Suppressor macrophage treated with lipopolysaccharide for 1 hour (primary cell): ENCODE data around the gene COL5A1.
A peak's percentile ranks its signal among the peaks of the same experiment; 100 is the strongest.

Source experiments
- DNase-seq, 3 donors: peaks; one replicate each; pipeline ENCODE4 v3.0.0-alpha.2; 2020 to 2022

The COL5A1 gene

GRCh38 chr9:134641173-134641989, at the start of gene COL5A1:
Gene COL5A1 (plus strand): TSS chr9:134641803. CDS start chr9:134642188, 385 bp downstream.
- DNase-seq = peak in 2 of 3 donors; percentile 19 to 58

DNA sequence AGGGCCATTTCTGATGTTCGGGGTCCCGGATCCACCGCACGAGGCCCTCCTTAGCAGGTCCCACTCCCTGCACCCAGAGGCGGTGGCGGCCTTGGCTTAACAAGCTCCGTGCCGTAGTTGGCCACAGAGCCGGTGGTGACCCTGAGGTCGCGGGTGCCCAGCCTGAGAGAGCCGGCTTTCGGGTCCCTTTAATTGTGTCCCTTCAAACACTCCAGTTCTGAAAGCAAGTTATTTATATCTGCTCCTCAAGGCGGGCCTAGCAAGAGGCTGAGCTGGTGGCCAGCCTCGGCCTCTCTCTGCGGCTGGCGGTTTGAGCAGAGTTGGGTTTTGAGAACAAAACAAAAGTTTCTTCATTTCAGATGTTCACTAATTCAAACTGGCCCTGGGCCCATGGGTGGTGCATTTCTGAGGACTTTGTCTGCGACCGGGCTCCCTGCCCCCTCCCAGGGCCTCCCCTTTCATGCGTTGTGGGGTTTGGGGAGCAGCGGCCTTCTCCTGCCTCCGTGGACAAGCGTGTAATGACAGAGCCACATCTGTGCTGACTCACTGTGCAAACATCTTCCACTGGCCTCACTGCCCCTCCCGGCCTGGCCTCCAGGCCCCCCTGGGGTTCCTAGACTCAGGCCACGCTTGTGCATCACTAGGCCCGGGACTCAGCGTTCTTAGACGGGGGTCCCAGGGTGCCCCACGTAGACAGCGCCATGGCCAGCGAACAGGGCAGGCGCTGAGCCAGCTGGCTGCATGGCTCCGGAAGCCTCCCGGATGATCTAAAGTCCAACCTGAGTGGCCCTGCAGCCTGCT, 49.4 kb upstream of the COL5A1 start:
- no peak for DNase-seq

GRCh38 chr9:134592819-134593200, 48.8 kb upstream of the COL5A1 start:
- no peak for DNase-seq

DNA sequence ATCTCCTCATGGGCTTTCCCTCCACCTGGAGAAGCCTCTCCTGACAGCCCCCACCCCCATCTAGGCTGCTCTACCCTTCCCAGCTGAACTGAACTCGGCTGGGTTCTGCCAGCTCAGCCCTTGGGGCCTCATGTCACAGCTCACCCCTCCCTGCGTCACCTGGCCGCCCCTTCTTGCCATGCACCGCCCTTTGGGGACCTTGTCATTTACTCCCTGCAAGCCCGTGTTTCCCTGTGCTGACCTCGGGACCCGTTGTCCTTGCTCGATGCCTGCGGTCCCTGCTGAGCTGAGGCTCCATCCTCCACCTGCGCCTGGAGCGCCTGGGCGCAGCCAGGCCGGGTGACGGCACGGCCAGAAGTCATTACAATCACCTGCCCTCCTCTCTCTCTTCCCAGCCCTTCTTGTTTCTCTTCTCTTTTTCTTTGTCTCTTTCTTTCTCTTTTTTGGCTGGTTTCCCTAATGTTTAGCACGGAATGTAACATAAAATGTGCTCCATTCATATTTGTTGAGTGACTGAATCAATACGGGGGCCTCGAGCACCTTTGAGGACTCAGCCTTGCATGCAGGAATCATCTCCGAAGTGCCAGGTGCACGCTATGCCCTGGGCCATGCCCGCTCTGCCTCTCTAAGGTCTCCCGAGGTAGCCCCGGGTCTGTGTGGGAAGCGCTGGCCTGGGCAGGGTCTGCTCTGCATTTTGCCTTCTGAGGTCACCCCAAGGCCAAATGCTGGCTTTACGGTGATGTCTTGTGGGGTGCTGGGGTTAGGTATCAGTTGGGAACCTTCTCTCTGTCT, 48.1 kb upstream of the COL5A1 start:
- no peak for DNase-seq

DNA sequence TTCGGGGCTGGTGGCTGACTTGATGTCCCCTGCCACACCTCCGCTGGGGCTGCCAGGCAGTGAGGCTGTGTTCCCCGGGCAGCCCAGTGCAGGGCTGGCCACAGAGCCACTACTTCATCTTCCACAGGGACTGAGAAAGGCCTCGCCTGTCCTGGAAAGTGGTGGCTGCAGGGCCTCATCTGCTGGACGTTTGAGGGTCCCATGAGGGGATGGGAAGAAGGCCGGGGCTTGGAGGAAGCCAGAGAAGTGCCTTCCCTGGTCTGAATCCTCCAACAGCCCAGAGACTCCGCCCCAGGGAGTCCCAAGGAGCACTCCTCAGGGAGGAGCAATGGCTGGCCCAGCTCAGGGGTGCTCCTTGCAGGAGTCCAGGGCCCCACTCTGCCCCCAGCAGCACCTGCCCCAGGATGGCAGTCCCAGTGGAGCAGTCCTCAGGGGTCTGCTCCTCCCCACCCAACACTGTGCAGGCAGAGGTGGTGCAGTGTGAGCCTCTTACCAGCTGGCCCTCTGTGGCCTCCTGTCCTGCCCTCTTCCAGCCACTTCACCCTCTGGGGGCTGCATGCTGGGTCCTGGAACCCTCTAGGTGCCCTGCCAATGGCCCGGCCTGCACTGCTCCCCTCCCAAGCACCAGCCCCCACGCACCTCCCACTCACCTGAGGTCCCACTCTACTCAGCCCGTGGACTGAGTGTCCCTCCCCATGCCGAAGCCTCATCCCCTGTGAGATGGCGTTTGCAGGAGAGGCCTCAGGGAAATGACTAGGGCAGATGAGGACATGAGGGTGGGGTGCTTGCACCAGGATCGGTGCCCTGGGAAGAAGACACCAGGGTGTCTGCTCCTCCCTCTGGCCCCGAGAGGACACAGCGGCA, 47.3 kb upstream of the COL5A1 start:
- no peak for DNase-seq

DNA sequence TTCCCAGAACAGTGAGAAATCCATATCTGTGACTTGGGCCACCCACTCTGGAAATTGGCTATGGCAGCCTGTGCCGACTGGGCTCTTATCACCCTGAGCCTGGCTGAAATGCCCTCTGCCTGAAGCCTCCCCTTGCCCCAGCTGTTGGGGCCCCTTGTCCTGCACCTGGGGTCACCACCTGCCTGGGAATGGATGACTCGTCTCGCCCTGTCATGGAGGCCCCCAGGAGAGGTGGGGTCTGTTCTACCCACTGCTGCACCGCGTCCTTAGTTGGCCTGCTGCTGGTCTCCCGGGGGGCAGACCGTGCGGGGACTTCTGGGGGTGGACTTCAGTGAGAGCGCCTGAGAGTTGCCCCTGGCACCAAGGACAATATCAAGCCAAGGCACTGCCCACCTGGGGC, 46.6 kb upstream of the COL5A1 start:
- DNase-seq = no peak

GRCh38 chr9:134597041-134597913, 44.3 kb upstream of the COL5A1 start:
- DNase-seq = no peak

DNA sequence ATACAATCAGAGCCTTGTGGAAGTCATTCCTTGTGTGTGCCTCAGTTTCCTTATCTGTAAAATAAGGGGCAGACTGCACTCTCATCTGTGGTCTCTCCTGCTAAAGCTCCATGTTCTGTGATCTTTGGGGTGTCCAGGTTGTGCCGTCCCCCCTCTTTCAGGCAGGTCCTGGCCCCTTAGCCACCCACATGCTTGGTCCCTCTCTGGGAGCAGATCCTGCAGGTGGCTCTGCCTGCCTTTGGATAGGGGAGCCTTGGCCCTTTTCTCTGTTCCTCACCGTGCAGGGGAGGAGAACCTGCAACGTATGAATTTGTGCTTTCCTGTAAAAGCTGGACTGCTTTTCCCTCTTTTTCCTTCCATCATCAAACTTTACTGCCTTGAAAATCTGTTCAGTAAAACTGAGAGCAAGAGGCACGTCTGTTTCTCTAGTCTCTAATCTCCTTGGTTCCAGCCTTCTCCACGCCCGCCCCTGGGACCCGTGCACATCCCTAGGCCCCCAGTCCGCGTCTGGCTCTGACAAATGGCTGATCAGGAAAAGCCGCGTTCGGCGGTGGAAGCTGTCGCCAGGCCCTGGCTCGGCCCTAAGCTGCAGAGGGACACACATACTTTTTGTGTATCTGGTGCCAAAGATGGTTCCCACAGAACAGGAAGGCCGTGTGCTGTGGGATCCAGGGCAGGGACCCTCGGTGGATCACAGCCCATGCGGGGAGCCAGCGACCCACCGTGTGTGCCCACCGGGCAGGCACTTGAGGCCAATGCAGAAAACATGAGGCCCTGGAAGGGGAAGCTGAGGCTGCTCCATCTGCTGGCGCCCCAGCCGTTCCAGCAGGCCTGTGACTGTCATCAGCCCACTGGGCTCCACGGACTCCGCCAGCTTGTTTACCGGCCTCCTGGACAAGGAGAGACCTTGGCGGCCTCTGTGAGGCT, 43.4 kb upstream of the COL5A1 start:
- DNase-seq = no peak

DNA sequence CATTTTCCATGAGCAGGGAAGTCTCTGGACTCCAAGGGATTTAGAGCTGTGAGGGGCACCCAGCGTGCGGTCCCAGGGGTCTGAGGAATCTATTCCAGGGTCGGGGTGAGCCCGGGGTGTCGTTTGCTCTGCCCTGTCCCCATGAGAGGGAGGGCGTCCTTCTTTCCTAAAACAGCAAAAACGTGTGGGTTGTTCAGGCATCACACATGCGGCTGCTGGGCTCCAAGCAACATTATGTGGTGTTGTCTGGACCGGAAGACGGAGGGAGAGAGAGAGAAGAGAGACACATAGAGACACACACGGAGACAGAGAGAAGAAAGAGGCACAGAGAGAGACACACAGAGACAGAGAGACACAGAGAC, 42.7 kb upstream of the COL5A1 start:
- DNase-seq = no peak

- DNase-seq = no peak
Measured at GRCh38 chr9:134600371-134600770, 41.2 kb upstream of the COL5A1 start.

DNA sequence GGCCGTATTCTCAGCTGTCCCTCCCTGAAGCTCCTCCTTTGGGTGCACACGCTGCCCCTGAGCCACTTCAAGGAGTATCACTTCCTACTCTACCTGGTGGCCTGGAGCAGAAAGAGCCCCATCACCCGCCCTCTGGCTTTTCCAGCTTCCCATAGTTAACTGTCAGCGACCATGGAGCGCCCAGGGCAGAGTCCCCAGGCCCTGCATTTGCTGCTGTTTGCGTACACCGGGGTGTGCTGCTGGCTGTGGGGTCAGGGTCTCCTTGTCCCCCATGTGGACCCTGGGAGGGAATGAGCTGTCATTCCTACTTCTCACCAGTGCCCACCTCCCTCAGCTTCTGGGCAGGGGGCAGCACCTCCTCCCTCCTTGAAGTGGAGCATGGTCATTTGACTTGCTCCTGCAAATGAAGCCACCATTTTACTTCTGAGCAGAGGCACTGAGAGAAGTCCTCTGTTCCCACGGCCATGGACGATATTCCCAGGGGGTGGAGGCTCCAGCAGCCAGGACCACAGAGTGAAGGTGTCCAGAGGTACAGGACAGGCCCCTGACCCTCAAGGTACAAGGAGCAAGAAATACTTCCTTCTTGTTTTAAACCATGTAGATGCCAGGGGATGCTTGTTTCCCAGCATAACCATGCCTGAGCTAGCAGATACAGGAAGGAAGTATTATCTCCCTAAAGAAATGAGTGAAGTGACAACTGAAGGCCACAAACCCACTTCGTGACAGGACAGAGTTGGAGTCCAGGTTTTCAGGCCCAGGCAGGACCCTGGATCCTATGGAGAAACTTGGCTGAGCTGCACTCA, 40.6 kb upstream of the COL5A1 start:
- no peak for DNase-seq

DNA sequence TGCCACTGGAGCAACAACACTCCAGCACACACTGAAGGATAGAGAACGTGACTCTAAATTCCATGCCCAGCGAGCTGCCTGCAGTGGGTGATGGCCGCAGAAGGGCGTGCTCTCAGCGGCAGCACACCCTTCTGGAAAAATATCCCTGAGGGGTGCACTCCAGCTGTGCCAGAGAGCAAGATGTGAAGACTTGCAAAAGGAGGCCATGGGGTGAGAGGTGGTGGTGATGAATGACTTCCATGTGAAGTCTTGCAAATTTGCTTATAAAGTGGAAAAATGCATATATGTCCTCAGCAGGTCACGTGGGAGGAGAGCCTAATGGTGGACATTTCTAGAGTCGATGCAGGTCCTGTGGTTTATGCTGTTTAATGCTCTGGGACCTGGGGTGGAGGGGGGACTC, 39.8 kb upstream of the COL5A1 start:
- DNase-seq = no peak

- no peak for DNase-seq
Measured at GRCh38 chr9:134602547-134603362, 38.8 kb upstream of the COL5A1 start.

- no peak for DNase-seq
Measured at GRCh38 chr9:134604834-134605233, 36.8 kb upstream of the COL5A1 start.

DNA sequence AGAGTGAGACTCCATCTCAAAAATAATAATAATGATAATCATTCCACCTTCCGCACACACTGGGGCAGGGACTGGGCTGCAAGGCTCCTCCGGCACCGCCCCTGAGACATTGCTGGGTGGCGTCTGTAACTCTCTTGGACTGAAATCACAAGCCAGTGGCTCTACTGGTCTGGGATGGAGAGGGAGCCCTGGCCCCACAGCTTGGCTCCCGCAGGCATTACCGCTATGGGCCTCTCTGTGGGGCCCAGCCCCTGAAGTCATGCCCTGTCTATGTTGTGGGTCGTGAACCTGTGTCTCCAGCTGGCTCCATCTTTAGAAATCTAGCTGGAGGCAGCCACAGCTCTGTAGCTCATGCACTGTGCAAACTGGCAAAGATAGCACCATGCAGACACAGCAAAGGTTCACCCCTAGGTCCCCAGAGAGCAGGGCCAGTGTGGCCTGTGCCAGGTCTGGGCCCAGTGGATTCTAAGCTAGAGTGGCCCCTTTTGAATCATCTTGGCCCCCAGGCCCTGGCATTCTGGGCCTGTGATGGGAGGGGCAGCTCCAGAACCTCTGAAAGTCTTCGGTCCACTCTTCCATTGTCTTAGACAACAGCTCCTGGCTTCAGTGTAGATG, 36.1 kb upstream of the COL5A1 start:
- no peak for DNase-seq

- DNase-seq = no peak
Measured at GRCh38 chr9:134605966-134606357, 35.6 kb upstream of the COL5A1 start.

GRCh38 chr9:134606951-134607731, 34.5 kb upstream of the COL5A1 start:
- DNase-seq = no peak
